CD8-positive, alpha-beta memory T cell (primary cell): ENCODE data around the gene CLEC11A. TPM values are rescaled to one million over a fixed set of nuclear protein-coding genes. Genes with fewer than 3 reads are reported as not detected.

ENCODE experiments used
- CTCF ChIA-PET: fragments of 350-600 bp; sonication (Branson Sonifier 250); formaldehyde crosslinking; loops from one replicate; lab custom pipeline; 2021; ENCODE audit warnings: antibody characterized with exemption; lab: Charles Lee
- POLR2A ChIA-PET: fragments of 350-600 bp; sonication (Branson Sonifier 250); formaldehyde crosslinking; loops from one replicate; lab custom pipeline; 2021; ENCODE audit warnings: antibody characterized with exemption; lab: Charles Lee
- DNase-seq, 5 donors: peaks; one replicate each; pipeline versions ENCODE4 v3.0.0 to v3.0.0-alpha.2; 2020 to 2022; ENCODE audit warnings: mixed read lengths in 1 of 5
- H3K27ac ChIP-seq: one replicate; pipeline ENCODE4 v1.7.0; 2013; ENCODE audit warnings: low read depth, mild to moderate bottlenecking, low read length, moderate library complexity
- H3K27me3 ChIP-seq: 2 replicates; pipeline ENCODE4 v1.7.0; 2013; ENCODE audit warnings: low read length, mild to moderate bottlenecking; ENCODE audit not compliant: insufficient read depth, poor library complexity, severe bottlenecking
- H3K36me3 ChIP-seq: 2 replicates; pipeline ENCODE4 v1.7.0; 2013; ENCODE audit warnings: mild to moderate bottlenecking, low read length, moderate library complexity; ENCODE audit not compliant: insufficient read depth
- H3K4me1 ChIP-seq: 2 replicates; pipeline ENCODE4 v1.7.0; 2013; ENCODE audit warnings: mild to moderate bottlenecking, low read length, moderate library complexity; ENCODE audit not compliant: insufficient read depth
- H3K4me3 ChIP-seq: 2 replicates; pipeline ENCODE4 v1.7.0; 2013; ENCODE audit warnings: mild to moderate bottlenecking, low read length
- H3K9me3 ChIP-seq: 2 replicates; pipeline ENCODE4 v1.7.0; 2013; ENCODE audit warnings: mild to moderate bottlenecking, low read length
- H3K27ac Mint-ChIP-seq, 8 donors: one replicate each; pipeline ENCODE4 v1.8.0; 2020 to 2021; ENCODE audit warnings: mixed read lengths in 8 of 8, mild to moderate bottlenecking in 6 of 8, inconsistent platforms in 3 of 8, moderate library complexity in 3 of 8
- H3K27me3 Mint-ChIP-seq, 2 donors: one replicate each; pipeline ENCODE4 v1.8.0; 2020 to 2021; ENCODE audit warnings: mixed read lengths in 2 of 2, mild to moderate bottlenecking in 1 of 2, moderate library complexity in 1 of 2
- H3K36me3 Mint-ChIP-seq, 3 donors: one replicate each; pipeline ENCODE4 v1.8.0; 2020 to 2021; ENCODE audit warnings: mixed read lengths in 3 of 3, inconsistent platforms in 1 of 3, mild to moderate bottlenecking in 1 of 3
- H3K4me1 Mint-ChIP-seq, 3 donors: one replicate each; pipeline ENCODE4 v1.8.0; 2020 to 2021; ENCODE audit warnings: mixed read lengths in 3 of 3, inconsistent platforms in 1 of 3, mild to moderate bottlenecking in 1 of 3
- H3K4me3 Mint-ChIP-seq, 7 donors: one replicate each; pipeline ENCODE4 v1.8.0; 2020 to 2021; ENCODE audit warnings: mixed read lengths in 7 of 7, mild to moderate bottlenecking in 6 of 7, moderate library complexity in 4 of 7, inconsistent platforms in 2 of 7
- H3K9me3 Mint-ChIP-seq, 5 donors: one replicate each; pipeline ENCODE4 v1.8.0; 2020 to 2022; ENCODE audit warnings: mixed read lengths in 5 of 5, mild to moderate bottlenecking in 3 of 5, moderate library complexity in 2 of 5, inconsistent platforms in 1 of 5
- polyA plus RNA-seq: library from polyadenylated mRNA; unstranded; fragments of 300-500 nt; fragmentation: Illumina TruSeq; gene quantifications from one replicate; pipeline ENCODE4 v1.2.3, GENCODE V29; 2021
- total RNA-seq, 2 experiments: library from RNA; stranded (reverse); gene quantifications; one replicate each; pipeline ENCODE4 v1.2.3, GENCODE V29; 2021

CLEC11A gene
- total and polyA plus RNA-seq, 3 experiments from 2014 or later, result 0.31 to 1.9 (median 0.53) TPM

DNA sequence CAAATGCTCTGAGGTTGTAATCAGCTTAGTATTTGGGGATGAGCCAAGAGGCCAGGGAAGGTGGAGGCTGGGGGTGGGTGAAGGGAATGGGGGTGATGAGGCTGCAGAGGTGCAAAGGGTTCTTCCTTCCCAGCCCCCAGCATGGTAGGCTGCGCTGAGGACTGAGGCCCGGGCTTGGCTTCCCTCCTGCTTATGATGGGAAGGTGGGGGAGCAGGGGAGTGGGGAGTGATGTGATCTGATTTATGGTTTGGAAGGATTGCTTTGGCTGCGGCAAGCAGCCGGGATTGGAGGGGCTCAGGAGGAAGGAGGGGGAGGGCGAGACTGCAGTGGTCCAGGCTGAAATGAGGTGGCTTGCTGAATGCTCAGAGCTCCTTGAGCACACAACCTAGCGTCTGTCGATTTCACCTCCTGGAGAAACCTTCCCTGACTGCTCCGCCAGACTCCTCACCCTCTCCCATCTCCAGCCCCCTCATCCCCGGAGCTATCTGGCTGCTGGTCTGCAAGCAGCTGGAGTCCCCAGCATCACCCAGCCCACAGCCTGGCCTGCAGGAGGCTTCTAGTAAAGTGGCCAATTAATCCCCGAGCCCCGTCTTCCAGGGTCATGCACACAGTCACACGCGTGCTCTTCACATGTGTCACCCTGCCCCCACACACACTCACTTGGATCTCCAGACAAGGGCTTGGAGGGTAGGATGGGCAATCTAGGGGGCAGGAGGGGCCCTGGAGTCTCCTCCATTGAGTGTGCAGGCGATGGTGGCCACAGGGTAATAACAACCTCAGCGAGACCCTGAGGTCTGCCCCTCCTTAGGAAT is 757 bp upstream of the CLEC11A start:
- no peak for DNase-seq
- Mint-ChIP-seq H3K27ac (no peak overlapping the region), H3K9me3 (peaks cover 0 to 15% (median 6%) of the 10 kb centered on the region in 5 donors), H3K27me3 (peaks cover 51 to 72% of the 10 kb centered on the region in 2 donors), H3K4me1 (peaks cover 0 to 35% (median 10%) of the 10 kb centered on the region in 3 donors), H3K36me3 (peaks cover 0 to 7% (median 0%) of the 10 kb centered on the region in 3 donors), H3K4me3 (peak overlapping the region in 2 of 7 donors; percentile 16 to 44)
- POLR2A ChIA-PET, result no interaction called here
- CTCF ChIA-PET, result no interaction called here
- Histone ChIP-seq H3K9me3 (no peaks in the 10 kb centered on the region), H3K27me3 (peaks cover 30% of the 10 kb centered on the region), H3K4me3 (no peak overlapping the region), H3K4me1 (peaks cover 11% of the 10 kb centered on the region), H3K36me3 (no peaks in the 10 kb centered on the region), H3K27ac (no peak overlapping the region)

DNA sequence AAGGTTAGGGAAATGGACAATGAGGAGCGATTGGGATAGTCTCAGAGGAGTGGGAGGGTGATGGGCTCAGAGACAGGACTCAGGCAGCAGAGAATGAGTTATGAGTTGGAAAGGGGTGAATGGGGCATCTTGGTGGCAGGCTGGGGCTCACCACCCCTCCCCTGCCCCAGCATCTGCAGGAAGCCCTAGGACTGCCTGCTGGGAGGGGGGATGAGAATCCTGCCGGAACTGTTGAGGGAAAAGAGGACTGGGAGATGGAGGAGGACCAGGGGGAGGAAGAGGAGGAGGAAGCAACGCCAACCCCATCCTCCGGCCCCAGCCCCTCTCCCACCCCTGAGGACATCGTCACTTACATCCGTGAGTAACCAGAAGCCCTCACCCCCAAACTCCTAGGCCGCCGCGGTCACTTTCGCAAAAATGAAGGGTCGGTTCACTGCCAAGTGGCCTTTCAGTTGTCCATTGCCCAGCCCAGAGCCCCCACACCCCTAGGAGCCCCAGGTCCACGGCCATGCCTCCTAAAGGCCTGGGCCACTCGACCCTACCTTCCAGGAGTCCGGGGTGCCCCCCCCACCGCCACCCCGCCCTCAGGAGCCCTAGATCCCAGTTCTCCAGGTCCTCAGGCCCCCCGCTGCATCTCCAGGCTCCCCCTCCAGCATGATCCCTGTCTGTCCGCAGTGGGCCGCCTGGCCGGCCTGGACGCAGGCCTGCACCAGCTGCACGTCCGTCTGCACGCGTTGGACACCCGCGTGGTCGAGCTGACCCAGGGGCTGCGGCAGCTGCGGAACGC is 764 bp downstream of the CLEC11A start:
- DNase-seq, result no peak
- Mint-ChIP-seq H3K36me3 (peaks cover 0 to 7% (median 0%) of the 10 kb centered on the region in 3 donors), H3K27me3 (peaks cover 56 to 79% of the 10 kb centered on the region in 2 donors), H3K4me3 (peak overlapping the region in 6 of 7 donors; percentile 19 to 75 (median 38)), H3K4me1 (peaks cover 0 to 30% (median 10%) of the 10 kb centered on the region in 3 donors), H3K9me3 (peaks cover 0 to 15% (median 6%) of the 10 kb centered on the region in 5 donors), H3K27ac (peak overlapping the region in 1 of 8 donors; percentile 38)
- peaks cover 11% of the 10 kb centered on the region for H3K4me1 ChIP-seq
- H3K36me3 ChIP-seq, result no peaks in the 10 kb centered on the region
- no peaks in the 10 kb centered on the region for H3K9me3 ChIP-seq
- ChIA-PET CTCF (interaction anchor here (0.6 kb wide), 1 partner anchor 350 kb away, joined by 3 read pairs; no protein-coding TSS in a partner anchor), POLR2A (no interaction called here)
- peaks cover 24% of the 10 kb centered on the region for H3K27me3 ChIP-seq
- H3K27ac ChIP-seq, result peak overlapping the region; percentile 16
- H3K4me3 ChIP-seq, result peak overlapping the region; percentile 26

DNA sequence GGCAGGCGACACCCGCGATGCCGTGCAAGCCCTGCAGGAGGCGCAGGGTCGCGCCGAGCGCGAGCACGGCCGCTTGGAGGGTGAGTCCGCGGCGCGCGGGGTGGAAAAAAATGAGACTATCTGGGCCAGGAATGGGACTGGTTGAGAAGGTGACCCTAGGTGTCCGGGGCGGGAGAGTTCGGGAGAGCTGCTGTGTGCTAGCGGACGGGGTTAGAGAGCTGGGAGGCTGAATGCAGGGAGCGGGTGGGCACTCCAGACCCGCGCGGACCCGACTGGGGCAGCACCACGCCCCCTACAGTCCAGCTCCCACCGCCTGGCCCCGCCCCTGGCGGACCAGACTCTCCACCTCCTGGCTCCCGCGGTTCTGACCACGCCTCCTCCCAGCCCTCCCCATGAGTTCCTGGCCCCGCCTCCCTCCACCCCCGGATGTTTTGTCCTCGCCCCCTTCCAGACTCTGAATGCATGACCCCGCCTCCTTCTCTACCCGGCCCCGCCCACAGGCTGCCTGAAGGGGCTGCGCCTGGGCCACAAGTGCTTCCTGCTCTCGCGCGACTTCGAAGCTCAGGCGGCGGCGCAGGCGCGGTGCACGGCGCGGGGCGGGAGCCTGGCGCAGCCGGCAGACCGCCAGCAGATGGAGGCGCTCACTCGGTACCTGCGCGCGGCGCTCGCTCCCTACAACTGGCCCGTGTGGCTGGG is 1.5 kb downstream of the CLEC11A start:
- Mint-ChIP-seq H3K36me3 (peaks cover 0 to 7% (median 0%) of the 10 kb centered on the region in 3 donors), H3K4me3 (peak overlapping the region in 6 of 7 donors; percentile 53 to 76 (median 62)), H3K27ac (no peak overlapping the region), H3K4me1 (peaks cover 0 to 30% (median 10%) of the 10 kb centered on the region in 3 donors), H3K9me3 (peaks cover 0 to 15% (median 6%) of the 10 kb centered on the region in 5 donors), H3K27me3 (peaks cover 56 to 84% of the 10 kb centered on the region in 2 donors)
- peak overlapping the region; percentile 51 for H3K27ac ChIP-seq
- no peaks in the 10 kb centered on the region for H3K36me3 ChIP-seq
- peak overlapping the region; percentile 56 for H3K4me3 ChIP-seq
- H3K27me3 ChIP-seq, result peaks cover 24% of the 10 kb centered on the region
- H3K4me1 ChIP-seq, result peaks cover 11% of the 10 kb centered on the region
- ChIA-PET CTCF (no interaction called here), POLR2A (no interaction called here)
- DNase-seq, result peak; percentile 59 to 99 (median 81)
- H3K9me3 ChIP-seq, result no peaks in the 10 kb centered on the region

DNA sequence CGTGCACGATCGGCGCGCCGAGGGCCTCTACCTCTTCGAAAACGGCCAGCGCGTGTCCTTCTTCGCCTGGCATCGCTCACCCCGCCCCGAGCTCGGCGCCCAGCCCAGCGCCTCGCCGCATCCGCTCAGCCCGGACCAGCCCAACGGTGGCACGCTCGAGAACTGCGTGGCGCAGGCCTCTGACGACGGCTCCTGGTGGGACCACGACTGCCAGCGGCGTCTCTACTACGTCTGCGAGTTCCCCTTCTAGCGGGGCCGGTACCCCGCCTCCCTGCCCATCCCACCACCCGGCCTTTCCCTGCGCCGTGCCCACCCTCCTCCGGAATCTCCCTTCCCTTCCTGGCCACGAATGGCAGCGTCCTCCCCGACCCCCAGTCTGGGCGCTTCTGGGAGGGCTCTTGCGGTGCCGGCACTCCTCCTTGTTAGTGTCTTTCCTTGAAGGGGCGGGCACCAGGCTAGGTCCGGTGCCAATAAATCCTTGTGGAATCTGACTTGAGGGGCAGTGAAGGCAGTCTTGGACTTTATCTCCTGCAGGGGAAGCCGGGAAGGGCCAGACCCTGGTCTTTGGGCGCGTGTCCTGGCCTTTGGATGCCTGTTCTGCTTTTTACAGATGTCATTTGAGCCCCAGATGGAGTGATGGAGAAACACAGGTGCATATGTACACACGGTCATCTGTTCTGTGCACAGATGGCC is 2.2 kb downstream of the CLEC11A start:
- H3K27ac Mint-ChIP-seq, result peak overlapping the region in 2 of 8 donors; percentile 2 to 51
- peaks cover 0 to 5% (median 0%) of the 10 kb centered on the region in 3 donors for H3K36me3 Mint-ChIP-seq
- H3K9me3 Mint-ChIP-seq, result peaks cover 0 to 18% (median 4%) of the 10 kb centered on the region in 5 donors
- Histone ChIP-seq H3K4me3 (peak overlapping the region; percentile 56), H3K4me1 (peaks cover 11% of the 10 kb centered on the region), H3K27me3 (peaks cover 24% of the 10 kb centered on the region), H3K36me3 (no peaks in the 10 kb centered on the region), H3K27ac (peak overlapping the region; percentile 51), H3K9me3 (no peaks in the 10 kb centered on the region)
- H3K4me3 Mint-ChIP-seq, result peak overlapping the region in 6 of 7 donors; percentile 52 to 76 (median 62)
- ChIA-PET POLR2A (no interaction called here), CTCF (no interaction called here)
- H3K4me1 Mint-ChIP-seq, result peaks cover 0 to 26% (median 8%) of the 10 kb centered on the region in 3 donors
- DNase-seq, result no peak
- H3K27me3 Mint-ChIP-seq, result peaks cover 58 to 83% of the 10 kb centered on the region in 2 donors

DNA sequence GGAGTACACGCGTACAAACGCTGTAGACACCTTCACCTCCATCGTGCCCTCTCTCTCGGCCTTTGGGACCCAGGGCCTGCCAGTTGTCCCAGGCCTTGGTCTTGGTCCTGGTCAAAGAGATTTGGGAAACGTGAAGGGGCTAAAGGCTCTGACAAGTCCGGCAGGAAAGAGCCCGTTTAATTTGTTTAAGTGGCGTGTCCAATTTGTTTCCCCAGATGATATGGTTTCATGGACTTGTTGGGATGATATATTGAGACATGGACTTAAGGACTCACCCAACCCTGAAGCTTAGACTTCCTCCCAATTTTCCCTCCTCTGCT is 2.7 kb downstream of the CLEC11A start:
- H3K27ac ChIP-seq, result peak overlapping the region; percentile 51
- peak overlapping the region in 1 of 8 donors; percentile 2 for H3K27ac Mint-ChIP-seq

DNA sequence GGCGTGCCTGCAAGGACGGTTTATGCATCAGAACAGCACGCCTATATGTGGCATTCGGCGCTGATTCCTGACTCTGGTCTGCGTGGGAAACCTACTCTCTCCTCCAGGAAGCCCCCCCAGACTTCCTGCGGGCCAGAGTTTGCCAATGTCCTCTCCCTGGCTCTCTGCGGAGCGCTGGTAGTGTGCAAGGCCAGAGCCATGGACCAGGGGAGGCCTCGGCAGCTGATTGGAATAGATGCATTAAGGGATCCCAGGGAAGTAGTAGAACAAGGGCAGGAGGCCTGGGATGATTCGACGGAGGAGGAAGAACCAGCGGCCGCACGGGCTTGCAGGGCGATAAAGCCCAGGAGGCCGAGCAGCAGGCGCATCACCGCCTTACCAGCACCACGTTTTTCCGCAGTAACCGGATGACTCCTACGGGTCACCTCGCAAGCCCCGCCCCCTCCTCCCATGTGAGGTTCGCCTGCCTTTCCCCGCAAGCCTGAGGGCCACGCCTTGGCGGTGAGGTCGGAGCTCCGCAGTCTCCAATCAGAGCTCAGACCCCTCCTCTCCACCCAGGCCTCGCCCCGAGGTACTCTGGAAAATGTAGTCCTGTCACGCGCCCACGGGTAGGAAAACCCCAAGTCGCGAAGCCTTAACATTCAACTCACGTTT is 5.0 kb downstream of the CLEC11A start:
- peak overlapping the region in 1 of 7 donors; percentile 56 for H3K4me3 Mint-ChIP-seq
- ChIA-PET POLR2A (no interaction called here), CTCF (no interaction called here)
- peak in 3 of 5 donors; percentile 10 to 84 (median 24) for DNase-seq
- Histone ChIP-seq H3K27me3 (peaks cover 24% of the 10 kb centered on the region), H3K4me3 (no peak overlapping the region), H3K36me3 (no peaks in the 10 kb centered on the region), H3K4me1 (peaks cover 11% of the 10 kb centered on the region), H3K9me3 (no peaks in the 10 kb centered on the region), H3K27ac (peak overlapping the region; percentile 18)
- peaks cover 0 to 20% (median 6%) of the 10 kb centered on the region in 3 donors for H3K4me1 Mint-ChIP-seq
- H3K36me3 Mint-ChIP-seq, result peaks cover 0 to under 1% (median 0%) of the 10 kb centered on the region in 3 donors
- peaks cover 0 to 17% (median 0%) of the 10 kb centered on the region in 5 donors for H3K9me3 Mint-ChIP-seq
- H3K27ac Mint-ChIP-seq, result no peak overlapping the region
- peaks cover 44 to 70% of the 10 kb centered on the region in 2 donors for H3K27me3 Mint-ChIP-seq

More for the DNA sequence above, 2.7 kb downstream of the CLEC11A start:
- peaks cover 0 to 18% (median 4%) of the 10 kb centered on the region in 5 donors for H3K9me3 Mint-ChIP-seq
- ChIA-PET POLR2A (no interaction called here), CTCF (no interaction called here)
- no peak for DNase-seq
- no peaks in the 10 kb centered on the region for H3K9me3 ChIP-seq
- peaks cover 53 to 78% of the 10 kb centered on the region in 2 donors for H3K27me3 Mint-ChIP-seq
- H3K4me1 Mint-ChIP-seq, result peaks cover 0 to 21% (median 6%) of the 10 kb centered on the region in 3 donors
- H3K36me3 ChIP-seq, result no peaks in the 10 kb centered on the region
- peaks cover 24% of the 10 kb centered on the region for H3K27me3 ChIP-seq
- peaks cover 0 to 3% (median 0%) of the 10 kb centered on the region in 3 donors for H3K36me3 Mint-ChIP-seq
- peak overlapping the region; percentile 56 for H3K4me3 ChIP-seq
- H3K4me1 ChIP-seq, result peaks cover 11% of the 10 kb centered on the region
- H3K4me3 Mint-ChIP-seq, result peak overlapping the region in 3 of 7 donors; percentile 50 to 73 (median 53)

DNA sequence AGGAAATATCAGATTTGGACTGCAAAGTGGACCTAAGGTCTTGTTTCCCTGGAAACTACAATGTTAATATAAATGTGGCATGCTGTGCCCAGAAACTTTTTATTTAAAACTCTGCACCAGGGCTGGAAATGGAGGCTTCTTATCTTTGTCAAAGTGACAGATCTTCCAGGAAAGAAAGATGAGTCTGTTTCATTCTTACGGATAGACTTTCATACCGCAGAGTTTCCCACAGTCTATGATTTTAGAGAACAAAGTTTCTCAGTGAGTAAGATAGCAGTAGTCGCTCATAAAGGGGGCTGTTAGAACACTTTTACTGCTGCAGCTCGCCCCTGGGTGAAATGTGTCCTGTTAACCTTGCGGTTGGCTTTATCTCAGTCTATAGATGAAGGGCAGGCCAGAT is 6.7 kb downstream of the CLEC11A start:
- Histone ChIP-seq H3K9me3 (no peaks in the 10 kb centered on the region), H3K27ac (no peak overlapping the region), H3K27me3 (peaks cover 15% of the 10 kb centered on the region), H3K4me3 (no peak overlapping the region), H3K4me1 (peaks cover 11% of the 10 kb centered on the region), H3K36me3 (no peaks in the 10 kb centered on the region)
- Mint-ChIP-seq H3K9me3 (peaks cover 0 to 14% (median 0%) of the 10 kb centered on the region in 5 donors), H3K27me3 (peaks cover 36 to 63% of the 10 kb centered on the region in 2 donors), H3K36me3 (no peaks in the 10 kb centered on the region), H3K4me3 (no peak overlapping the region), H3K4me1 (peaks cover 0 to 13% (median 5%) of the 10 kb centered on the region in 3 donors), H3K27ac (no peak overlapping the region)
- no peak for DNase-seq
- POLR2A ChIA-PET, result no interaction called here
- CTCF ChIA-PET, result no interaction called here
